Stimulated activated CD8-positive, alpha-beta memory T cell treated with anti-CD3 and anti-CD28 coated beads, Interleukin-12 subunit alpha, Interleukin-12 subunit beta, amount 100 ng/mL, for 24 hours (primary cell): ENCODE results near the gene MIF.
"Not testable (repeated sequence)": the region's sequence is repeated elsewhere in the genome, so short reads cannot be mapped to it uniquely, and the experiment has no call there.

ENCODE experiments used
- DNase-seq: peaks from one replicate; pipeline ENCODE4 v3.0.0-alpha.2; 2020; ENCODE audit errors: extremely low read depth

Gene MIF

DNA sequence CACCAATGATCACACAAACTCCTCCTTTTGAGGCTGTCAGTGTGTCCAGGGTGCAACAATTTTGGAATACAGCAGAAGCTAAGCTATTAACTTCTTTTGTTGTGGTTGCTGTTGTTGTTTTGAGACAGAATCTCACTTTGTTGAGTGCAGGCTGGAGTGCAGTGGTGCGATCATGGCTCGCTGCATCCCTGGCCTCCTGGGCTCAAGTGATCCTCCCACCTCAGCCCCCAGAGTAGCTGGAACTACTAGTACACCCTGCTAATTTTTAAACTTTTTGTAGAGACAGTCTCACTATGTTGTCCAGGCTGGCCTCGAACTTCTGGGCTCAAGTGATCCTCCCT lies 44.8 kb downstream of the MIF start:
- no peak for DNase-seq

DNA sequence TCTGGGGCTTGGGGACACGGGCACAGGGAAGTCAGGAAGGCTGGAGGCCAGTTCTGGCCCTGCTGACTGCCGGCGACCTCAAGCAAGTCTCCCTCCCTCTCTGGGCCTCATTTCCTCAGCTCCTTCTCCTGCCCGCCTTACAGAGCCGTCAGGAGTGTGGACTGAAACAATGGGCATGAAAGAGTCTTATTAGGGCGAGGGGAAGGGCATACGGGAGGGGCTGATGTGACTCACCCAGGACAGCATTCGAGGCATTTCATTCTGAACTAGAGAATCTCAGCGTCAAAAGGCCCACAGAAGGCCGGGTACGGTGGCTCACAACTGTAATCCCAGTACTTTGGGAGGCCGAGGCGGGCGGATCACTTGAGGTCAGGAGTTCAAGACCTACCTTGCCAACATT lies 46.0 kb downstream of the MIF start:
- DNase-seq = not testable (repeated sequence)
